Measurements from ENCODE around the gene ELF2. TPM values are rescaled to one million over a fixed set of nuclear protein-coding genes. Genes with fewer than 3 reads are reported as not detected.

ELF2 gene
- total RNA-seq, 1 experiment from 2014 or later, result 21.9 TPM

- BruUV-seq (replicated peaks), result no TSS peak
- TF ChIP-seq SIN3A (IDR thresholded peaks at IDR 0.05; ENCODE audit: borderline replicate concordance, insufficient read depth, low read depth, low read length) (no peak), TCF7L2 (IDR thresholded peaks at IDR 0.05; ENCODE audit: low read depth, low read length) (no peak), REST (IDR thresholded peaks at IDR 0.05; ENCODE audit: insufficient read depth in 1 of 2, low read depth in 2 of 2, low read length in 1 of 2) (no peak), POLR2AphosphoS5 (IDR thresholded peaks at IDR 0.05; ENCODE audit: low read depth, low read length) (no peak), CTCF (IDR thresholded peaks at IDR 0.05) (no peak)
- Histone ChIP-seq H3K9me3 (ENCODE audit: control insufficient read depth, insufficient read depth, low read depth, low read length) (no peaks in the 10 kb centered on the region), H3K27me3 (ENCODE audit: control insufficient read depth, insufficient read depth, low read length) (no peaks in the 10 kb centered on the region), H3K4me3 (ENCODE audit: low read depth in 2 of 2, low read length in 2 of 2) (no peak overlapping the region), H3K4me1 (ENCODE audit: control insufficient read depth, insufficient read depth, low read length) (no peaks in the 10 kb centered on the region; the same call in 1 of the 2 replicates), H3K36me3 (ENCODE audit: control insufficient read depth, insufficient read depth, low read length) (no peaks in the 10 kb centered on the region; the same call in 1 of the 2 replicates), H3K27ac (ENCODE audit: low read length) (no peak overlapping the region)
- ATAC-seq (no peak), DNase-seq (ENCODE audit: low read depth, low spot score) (no peak)
- ChIA-PET POLR2A (interaction anchor here (0.6 kb wide), 1 partner anchor 69 kb away, joined by 3 read pairs; no protein-coding TSS in a partner anchor), CTCF (no interaction called here)
- intact Hi-C loops (cut with micrococcal nuclease; ENCODE audit: unreplicated experiment), result no loop called here
- in situ Hi-C loops (cut with HindIII; ENCODE audit: low pct_unique_long_range_greater_than_20kb, low sequenced_read_pairs), result no loop called here
Measured at GRCh38 chr4:139112650-139113049, 64.4 kb downstream of the ELF2 start.

- ChIA-PET POLR2A (no interaction called here), CTCF (no interaction called here)
- TF ChIP-seq POLR2AphosphoS5 (IDR thresholded peaks at IDR 0.05; ENCODE audit: low read depth, low read length), result no peak
- no peak for TF ChIP-seq SIN3A (IDR thresholded peaks at IDR 0.05; ENCODE audit: borderline replicate concordance, insufficient read depth, low read depth, low read length)
- no peak for TF ChIP-seq REST (IDR thresholded peaks at IDR 0.05; ENCODE audit: insufficient read depth in 1 of 2, low read depth in 2 of 2, low read length in 1 of 2)
- no peak for TF ChIP-seq TCF7L2 (IDR thresholded peaks at IDR 0.05; ENCODE audit: low read depth, low read length)
- ATAC-seq, result no peak
- H3K4me1 ChIP-seq (ENCODE audit: control insufficient read depth, insufficient read depth, low read length), result no peaks in the 10 kb centered on the region; the same call in 1 of the 2 replicates
- no peaks in the 10 kb centered on the region for H3K9me3 ChIP-seq (ENCODE audit: control insufficient read depth, insufficient read depth, low read depth, low read length)
- DNase-seq (ENCODE audit: low read depth, low spot score), result no peak
- H3K36me3 ChIP-seq (ENCODE audit: control insufficient read depth, insufficient read depth, low read length), result no peaks in the 10 kb centered on the region; the same call in 1 of the 2 replicates
- in situ Hi-C loops (cut with HindIII; ENCODE audit: low pct_unique_long_range_greater_than_20kb, low sequenced_read_pairs) (no loop called here), intact Hi-C loops (cut with micrococcal nuclease; ENCODE audit: unreplicated experiment) (no loop called here)
- no TSS peak for BruUV-seq (replicated peaks)
- no peak overlapping the region for H3K27ac ChIP-seq (ENCODE audit: low read length)
- H3K4me3 ChIP-seq (ENCODE audit: low read depth in 2 of 2, low read length in 2 of 2), result no peak overlapping the region
- no peaks in the 10 kb centered on the region for H3K27me3 ChIP-seq (ENCODE audit: control insufficient read depth, insufficient read depth, low read length)
Measured at GRCh38 chr4:139108567-139109128, 68.4 kb downstream of the ELF2 start.

All from Panc1 (cell line).